H1 (cell line): ENCODE data around the gene TFDP1.

Experiments
- KDM1A ChIP-seq: fragments of 200-600, 300-600 bp; sonication (generic); IDR thresholded peaks from 2 replicates; pipeline ENCODE4 v1.7.1; 2016; ENCODE audit warnings: mild to moderate bottlenecking, low read length, borderline replicate concordance
- SUZ12 ChIP-seq: fragments of 200-600 bp; sonication (generic); IDR thresholded peaks from 2 replicates; pipeline ENCODE4 v1.6.1; 2012; ENCODE audit warnings: mild to moderate bottlenecking, inconsistent platforms, low read length, moderate library complexity, mixed read lengths
- TF ChIP-seq, protein P1 (sequence below), 3 experiments: IDR thresholded peaks; 1 replicate in 2 of 3; 2 replicates in 1 of 3; pipeline versions ENCODE4 v1.5.1 to v1.6.1; 2011; ENCODE audit warnings: low read length in 3 of 3, mild to moderate bottlenecking in 3 of 3, inconsistent platforms in 2 of 3, low read depth in 1 of 3, moderate library complexity in 1 of 3; ENCODE audit not compliant: insufficient read depth in 1 of 3; ENCODE audit errors: control extremely low read depth in 1 of 3

DNA sequence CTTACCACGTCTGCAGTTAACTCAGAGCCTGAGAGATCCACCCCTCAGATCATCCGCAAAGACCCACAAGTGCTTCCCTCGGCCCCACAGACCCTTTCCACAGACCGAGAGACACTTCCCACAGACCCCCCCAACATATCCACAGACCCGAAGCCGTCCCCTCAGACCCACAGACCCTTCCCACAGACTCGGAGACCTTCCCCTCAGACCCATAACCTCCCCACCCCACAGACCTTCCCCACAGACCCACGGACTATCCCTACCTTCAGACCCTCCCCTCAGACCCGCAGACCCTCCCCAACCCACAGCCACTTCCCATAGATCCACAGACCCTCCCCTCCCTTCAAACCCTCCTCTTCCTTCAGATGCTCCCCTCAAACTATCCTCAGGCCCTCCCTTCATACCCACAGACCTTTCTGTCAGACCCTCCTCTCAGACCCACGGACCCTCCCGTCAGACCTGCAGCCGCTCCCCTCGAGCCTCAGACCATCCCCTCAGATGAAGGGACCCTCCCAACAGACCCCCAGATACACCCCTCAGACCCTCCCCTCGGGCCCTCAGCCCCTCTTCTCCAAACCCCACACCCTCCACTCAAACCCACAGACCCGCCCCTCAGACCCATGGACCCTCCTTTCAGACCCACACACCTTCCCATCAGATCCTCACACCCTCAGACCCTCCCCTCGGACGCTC, 20.1 kb upstream of the TFDP1 start:
- TF ChIP-seq KDM1A (no peak), SUZ12 (no peak)
- TF ChIP-seq, protein P1, sequence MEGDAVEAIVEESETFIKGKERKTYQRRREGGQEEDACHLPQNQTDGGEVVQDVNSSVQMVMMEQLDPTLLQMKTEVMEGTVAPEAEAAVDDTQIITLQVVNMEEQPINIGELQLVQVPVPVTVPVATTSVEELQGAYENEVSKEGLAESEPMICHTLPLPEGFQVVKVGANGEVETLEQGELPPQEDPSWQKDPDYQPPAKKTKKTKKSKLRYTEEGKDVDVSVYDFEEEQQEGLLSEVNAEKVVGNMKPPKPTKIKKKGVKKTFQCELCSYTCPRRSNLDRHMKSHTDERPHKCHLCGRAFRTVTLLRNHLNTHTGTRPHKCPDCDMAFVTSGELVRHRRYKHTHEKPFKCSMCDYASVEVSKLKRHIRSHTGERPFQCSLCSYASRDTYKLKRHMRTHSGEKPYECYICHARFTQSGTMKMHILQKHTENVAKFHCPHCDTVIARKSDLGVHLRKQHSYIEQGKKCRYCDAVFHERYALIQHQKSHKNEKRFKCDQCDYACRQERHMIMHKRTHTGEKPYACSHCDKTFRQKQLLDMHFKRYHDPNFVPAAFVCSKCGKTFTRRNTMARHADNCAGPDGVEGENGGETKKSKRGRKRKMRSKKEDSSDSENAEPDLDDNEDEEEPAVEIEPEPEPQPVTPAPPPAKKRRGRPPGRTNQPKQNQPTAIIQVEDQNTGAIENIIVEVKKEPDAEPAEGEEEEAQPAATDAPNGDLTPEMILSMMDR (IDR thresholded peaks at IDR 0.05; ENCODE audit: control extremely low read depth in 1 of 3, insufficient read depth in 1 of 3, low read depth in 1 of 3, low read length in 3 of 3): no peak
